ENCODE measurements around the gene VOPP1.
"Not testable (repeated sequence)": the region's sequence is repeated elsewhere in the genome, so short reads cannot be mapped to it uniquely, and the experiment has no call there.

The VOPP1 gene

DNA sequence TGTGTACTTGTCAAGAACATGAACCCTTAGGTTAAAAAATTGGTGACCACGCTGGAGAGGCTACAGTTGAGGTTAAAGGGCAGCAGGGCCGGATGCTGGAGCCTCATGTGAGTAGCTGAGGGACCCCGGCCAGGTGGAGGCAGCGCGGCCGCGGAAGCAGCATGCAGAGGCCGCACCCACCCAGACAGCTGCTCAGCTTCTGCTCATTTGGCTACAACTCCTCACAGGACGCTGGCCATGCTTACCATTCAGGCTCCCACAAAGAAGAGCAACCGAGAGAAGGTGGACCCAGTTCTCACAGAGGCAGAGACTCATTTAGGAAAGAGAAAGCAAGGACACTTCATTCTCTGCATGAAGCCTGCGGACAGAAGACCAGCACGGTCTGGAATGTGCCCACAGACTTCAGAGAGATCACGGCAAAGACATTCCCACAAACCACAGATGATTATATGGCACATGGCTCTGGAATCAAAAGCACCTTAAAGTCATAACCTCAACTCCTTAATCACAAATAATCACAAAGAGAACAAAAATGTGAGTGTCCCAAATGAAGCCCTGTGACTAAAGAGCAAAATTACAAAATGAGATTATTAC lies 94.4 kb downstream of the VOPP1 start:
- TF ChIP-seq, protein P1, sequence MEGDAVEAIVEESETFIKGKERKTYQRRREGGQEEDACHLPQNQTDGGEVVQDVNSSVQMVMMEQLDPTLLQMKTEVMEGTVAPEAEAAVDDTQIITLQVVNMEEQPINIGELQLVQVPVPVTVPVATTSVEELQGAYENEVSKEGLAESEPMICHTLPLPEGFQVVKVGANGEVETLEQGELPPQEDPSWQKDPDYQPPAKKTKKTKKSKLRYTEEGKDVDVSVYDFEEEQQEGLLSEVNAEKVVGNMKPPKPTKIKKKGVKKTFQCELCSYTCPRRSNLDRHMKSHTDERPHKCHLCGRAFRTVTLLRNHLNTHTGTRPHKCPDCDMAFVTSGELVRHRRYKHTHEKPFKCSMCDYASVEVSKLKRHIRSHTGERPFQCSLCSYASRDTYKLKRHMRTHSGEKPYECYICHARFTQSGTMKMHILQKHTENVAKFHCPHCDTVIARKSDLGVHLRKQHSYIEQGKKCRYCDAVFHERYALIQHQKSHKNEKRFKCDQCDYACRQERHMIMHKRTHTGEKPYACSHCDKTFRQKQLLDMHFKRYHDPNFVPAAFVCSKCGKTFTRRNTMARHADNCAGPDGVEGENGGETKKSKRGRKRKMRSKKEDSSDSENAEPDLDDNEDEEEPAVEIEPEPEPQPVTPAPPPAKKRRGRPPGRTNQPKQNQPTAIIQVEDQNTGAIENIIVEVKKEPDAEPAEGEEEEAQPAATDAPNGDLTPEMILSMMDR (IDR thresholded peaks at IDR 0.05; ENCODE audit: low read depth, low read length): no peak
- no peak overlapping the region for H3K4me3 ChIP-seq (ENCODE audit: low read depth, low read length)

DNA sequence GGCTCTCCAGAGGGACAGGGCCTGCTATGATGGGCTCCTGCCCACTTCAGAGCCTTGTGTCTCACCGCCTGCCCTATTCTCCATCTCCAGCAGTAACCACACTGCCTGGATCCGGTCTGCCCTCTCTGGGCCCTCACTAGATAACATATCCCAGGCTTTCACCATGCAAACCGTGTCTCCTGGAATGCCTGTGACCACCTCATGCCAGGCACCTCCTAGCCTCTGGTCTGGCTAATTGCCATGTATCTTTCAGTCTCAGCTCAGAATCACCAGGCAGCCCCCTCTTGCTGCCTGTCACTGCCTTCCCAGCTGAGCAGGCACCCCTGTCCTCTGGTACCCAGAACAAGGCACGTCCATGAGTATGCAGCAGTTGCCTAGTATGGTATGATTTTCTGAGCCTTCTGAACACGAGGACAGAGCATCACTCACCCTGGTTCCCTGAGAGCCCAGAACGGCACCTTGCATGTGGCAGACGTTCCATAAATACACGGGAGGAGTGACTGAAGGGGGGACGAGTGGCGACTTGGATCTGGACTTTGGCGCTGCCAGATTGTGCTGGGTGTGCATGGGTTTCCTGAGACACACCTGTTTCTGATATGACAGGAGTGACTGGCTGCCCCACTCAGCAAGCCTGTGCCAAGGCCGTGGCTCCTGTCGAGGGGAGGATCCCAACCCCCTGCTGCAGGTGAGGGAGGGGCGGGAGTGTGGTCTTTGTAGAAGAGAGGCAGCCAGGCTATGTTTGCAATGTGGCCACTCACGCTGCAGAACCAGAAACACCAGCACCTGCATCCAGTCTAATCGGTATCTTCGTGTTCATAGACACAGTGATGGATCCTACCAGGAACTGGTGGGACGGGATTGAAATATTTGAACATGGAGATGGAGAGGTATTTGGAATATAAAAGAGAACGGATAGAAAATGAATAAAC lies 95.2 kb downstream of the VOPP1 start:
- H3K4me3 ChIP-seq (ENCODE audit: low read depth, low read length): no peak overlapping the region
- TF ChIP-seq, protein P1 (IDR thresholded peaks at IDR 0.05; ENCODE audit: low read depth, low read length): no peak

DNA sequence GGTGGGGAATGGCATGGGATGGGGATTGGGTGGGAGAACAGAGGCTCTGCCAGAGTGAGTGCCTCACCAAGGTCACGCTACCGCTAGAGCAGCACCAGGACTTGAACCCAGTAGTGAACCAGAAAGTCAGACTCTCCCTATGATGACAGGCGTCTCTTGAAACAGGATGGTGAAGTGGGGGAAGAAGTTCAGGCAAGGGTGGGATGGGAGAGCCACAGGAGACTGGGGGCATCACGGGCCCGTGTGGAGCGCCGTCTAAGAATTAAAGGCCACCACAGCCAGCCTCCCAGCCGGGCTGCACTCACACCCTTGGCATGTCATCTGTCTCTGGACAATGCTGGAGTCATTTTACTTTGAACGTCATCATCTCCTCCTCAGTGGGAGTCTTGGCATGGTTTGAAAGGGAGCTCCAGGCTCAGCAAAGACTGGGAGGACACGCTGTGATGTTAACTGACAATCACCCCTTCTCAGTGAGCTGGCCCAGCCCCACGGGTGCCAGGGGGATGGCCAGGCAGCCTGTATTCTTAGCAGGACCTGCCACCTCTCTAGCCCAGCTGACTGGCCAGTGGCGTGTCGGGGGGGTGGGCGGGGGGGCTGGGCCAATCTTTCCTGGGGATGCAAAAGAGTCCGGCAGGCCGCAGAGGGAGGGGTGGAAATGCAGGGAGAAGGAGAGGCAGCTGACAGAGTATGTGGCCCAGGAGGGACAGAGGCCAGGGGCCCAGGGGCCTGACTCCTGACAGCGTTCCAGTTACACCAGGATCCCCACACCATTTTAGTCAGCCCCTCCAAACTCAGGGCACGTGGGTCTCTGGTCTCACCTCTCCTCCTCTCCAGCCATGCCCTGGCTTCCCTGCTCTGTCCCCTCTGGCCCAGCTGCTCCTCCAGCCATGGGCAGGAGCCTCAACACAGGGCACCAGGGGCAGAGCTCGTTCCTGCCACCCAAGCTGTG lies 96.2 kb downstream of the VOPP1 start:
- H3K4me3 ChIP-seq (ENCODE audit: low read depth, low read length): no peak overlapping the region
- TF ChIP-seq, protein P1 (IDR thresholded peaks at IDR 0.05; ENCODE audit: low read depth, low read length): no peak

DNA sequence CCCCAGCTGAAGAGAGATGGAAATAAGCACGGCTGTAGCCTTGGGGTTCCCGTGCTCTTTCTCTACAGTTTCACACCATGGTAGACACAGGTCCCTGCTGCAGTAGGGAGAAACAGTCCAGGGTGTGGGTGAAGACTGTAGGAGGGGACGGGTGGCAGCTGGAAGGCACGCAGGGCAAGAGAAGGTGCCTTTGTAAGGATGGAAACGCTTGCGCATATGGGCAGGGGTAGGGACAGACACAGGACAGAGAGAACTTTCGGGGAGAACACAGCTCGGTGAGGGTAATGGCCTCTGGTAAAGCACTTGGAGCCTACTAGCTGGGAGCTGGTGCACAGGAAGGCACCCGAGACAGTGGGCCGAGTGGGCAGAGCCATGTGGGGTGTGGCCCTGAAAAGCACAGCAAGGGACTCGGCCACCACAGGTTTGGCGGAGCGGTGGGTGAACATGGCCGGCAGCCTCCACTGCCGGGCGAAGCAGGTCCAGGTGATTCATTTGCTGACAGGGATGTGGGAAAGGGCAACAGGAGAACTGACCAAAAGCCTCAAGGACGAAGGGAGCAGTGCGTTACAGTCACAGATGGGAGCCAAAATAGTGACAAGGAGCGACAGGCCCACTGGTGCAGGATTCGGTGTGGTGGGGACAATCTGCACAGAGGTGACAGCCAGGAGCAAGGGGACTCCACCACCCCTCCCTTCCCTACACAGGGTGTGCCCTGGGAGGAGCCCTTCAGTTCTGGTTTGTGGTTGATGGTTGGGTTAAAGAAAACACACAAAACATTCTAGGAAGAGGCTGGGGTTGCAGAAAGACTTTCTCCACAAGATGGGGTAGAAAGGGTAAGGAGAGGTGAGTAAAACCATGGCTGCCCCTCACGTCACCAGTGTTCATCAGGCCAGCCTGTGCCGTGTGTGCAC lies 97.1 kb downstream of the VOPP1 start:
- TF ChIP-seq, protein P1 (IDR thresholded peaks at IDR 0.05; ENCODE audit: low read depth, low read length): no peak
- H3K4me3 ChIP-seq (ENCODE audit: low read depth, low read length): no peak overlapping the region

DNA sequence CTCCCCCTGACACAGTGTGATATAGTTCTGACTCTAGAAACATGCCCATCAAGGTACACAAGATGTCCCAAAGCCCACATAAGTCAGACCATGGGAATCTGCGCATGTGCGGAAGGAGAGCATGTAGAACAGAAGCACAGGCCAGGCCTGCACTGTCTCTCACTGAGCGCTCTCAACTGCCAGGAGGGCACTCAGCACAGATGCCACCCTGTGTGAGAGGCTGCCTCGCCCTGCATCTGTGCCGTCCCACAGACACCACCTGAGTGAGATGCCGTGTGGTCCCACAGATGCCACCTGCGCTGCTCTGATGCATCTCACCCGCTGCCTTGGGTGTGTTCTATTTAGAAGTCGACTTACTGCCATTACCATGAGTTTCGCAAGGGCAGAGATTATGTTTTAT lies 98.4 kb downstream of the VOPP1 start:
- no peak overlapping the region for H3K4me3 ChIP-seq (ENCODE audit: low read depth, low read length)
- TF ChIP-seq, protein P1 (IDR thresholded peaks at IDR 0.05; ENCODE audit: low read depth, low read length): no peak

DNA sequence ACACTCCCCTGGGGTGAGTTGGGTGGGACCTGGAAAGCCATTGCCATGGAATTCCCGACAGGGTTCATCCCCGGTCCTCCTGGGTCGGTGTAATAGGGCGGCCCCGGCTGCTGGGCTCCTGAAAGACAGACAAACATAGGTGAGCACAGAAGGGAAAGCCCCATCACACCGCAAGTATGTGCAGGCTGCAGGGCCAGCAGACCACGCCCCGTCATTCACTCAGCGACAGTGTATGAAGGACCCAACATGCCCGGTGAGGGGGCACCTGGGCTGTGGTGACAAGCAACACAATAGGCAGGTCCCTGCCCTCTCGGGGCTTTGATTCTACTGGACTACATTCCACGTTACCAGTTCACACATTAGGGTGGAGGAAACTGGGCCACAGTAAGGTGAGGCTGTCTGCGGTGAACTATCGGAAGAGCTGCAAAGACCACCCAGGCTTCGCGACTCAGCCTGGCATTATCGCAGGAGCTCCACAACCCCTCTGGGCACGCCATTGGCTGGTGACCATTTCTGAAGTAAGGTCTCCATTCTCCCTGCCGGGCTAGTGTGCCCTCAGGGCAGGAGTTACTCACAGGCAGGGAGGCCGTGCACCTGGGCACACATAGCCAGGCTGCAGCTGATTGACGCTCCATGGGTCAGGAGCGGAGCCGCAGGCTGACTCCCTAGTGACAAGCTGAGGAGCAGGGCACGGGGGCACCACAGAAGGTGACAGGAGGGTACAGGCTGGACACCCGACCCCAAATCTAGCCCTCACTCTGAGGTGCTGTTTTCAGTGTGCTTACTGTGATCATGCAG lies 99.2 kb downstream of the VOPP1 start:
- no peak overlapping the region for H3K4me3 ChIP-seq (ENCODE audit: low read depth, low read length)
- TF ChIP-seq, protein P1 (IDR thresholded peaks at IDR 0.05; ENCODE audit: low read depth, low read length): no peak

DNA sequence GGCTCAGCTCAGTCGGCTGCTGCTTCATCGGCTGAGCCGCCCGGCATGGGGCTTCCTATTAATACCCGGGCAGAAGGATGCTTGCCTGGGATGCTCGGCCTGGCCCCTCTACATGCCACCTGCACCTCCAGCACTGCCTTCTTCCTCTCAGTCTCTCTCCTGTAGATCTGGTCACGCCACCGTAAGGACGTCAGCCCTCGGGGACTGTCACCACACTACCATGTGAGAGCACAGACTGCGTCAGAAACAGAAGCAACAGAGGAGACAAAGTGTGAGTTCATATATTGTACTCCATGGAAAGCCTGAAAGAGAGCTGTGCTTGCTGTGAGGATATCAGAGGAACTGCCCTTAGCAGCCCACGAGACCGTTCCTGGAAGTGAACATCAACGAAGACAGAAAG lies 99.9 kb downstream of the VOPP1 start:
- not testable (repeated sequence) for H3K4me3 ChIP-seq (ENCODE audit: low read depth, low read length)

DNA sequence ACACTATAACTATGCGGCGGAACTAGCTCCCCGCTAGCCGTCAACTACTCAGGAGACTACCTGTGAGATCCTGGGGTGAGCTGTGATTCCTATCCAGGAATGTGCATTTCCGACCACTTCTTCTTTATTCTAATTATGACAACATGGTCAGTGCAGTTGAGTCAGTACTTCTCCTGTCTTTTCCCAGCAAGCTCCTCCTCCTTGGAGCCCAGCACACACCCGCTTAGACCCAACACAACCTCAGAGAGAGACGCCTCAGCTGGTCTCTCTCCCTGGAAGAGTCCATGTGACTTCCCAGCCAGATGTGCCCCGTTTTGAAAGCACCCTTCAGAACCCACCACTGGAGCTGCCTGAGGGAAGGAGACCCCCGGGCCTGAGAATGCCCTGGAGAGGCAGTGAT lies 100.7 kb downstream of the VOPP1 start:
- H3K4me3 ChIP-seq (ENCODE audit: low read depth, low read length): not testable (repeated sequence)

All from WI38 (cell line).